Measurements from ENCODE around the gene RBMS1. TPM values are rescaled to one million over a fixed set of nuclear protein-coding genes. Genes with fewer than 3 reads are reported as not detected.

The RBMS1 gene
- total RNA-seq, 1 experiment from 2014 or later: 91.9 TPM

DNA sequence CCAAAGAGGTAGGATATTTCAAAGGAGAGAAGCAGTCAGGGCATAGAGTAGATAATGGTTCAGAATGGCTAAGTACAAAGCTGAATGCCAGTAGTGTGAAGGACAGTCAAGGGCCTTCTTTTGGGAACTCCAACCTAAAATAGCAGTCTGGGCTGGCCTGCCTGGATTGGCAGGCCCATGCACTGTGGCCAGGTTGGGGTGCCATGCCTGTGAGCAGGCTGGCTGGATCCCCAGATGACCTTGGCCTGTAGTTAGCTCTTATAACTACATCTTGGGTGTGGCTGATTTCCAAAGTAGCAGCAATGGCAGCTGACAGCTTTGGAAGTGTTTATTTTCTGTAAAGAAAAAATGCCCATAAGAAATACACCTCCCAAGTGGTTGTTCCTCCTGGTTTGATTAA, 242.0 kb downstream of the RBMS1 start:
- H3K36me3 ChIP-seq (ENCODE audit: control insufficient read depth, insufficient read depth, low read length): no peaks in the 10 kb centered on the region; the same call in 1 of the 2 replicates
- H3K27me3 ChIP-seq (replicated peaks; ENCODE audit: control insufficient read depth, insufficient read depth, low read length): no peaks in the 10 kb centered on the region
- no peaks in the 10 kb centered on the region for H3K9me3 Mint-ChIP-seq (ENCODE audit: unreplicated experiment)
- no peak overlapping the region for H3K27ac Mint-ChIP-seq (ENCODE audit: unreplicated experiment)
- no TSS peak for BruUV-seq (replicated peaks)
- POLR2A ChIA-PET: interaction anchor here (0.6 to 1.0 kb wide), 2 partner anchors 19 to 718 kb away, joined by 5 to 10 read pairs; no protein-coding TSS in a partner anchor
- TF ChIP-seq CTCF (IDR thresholded peaks at IDR 0.05; ENCODE audit: insufficient read depth in 1 of 2, low read depth in 1 of 2, low read length in 1 of 2, severe bottlenecking in 1 of 2, unreplicated experiment in 1 of 2): no peak
- no peaks in the 10 kb centered on the region for H3K9me3 ChIP-seq
- H3K4me3 Mint-ChIP-seq (ENCODE audit: unreplicated experiment): no peak overlapping the region
- CTCF ChIA-PET: interaction anchor here (0.5 to 1.9 kb wide), 7 partner anchors 18 to 812 kb away, joined by 3 to 15 read pairs (median 4); no protein-coding TSS in a partner anchor
- no peak overlapping the region for H3K4me3 ChIP-seq (ENCODE audit: low read depth, low read length)
- no peaks in the 10 kb centered on the region for H3K27me3 Mint-ChIP-seq (ENCODE audit: insufficient read depth, unreplicated experiment)
- no peaks in the 10 kb centered on the region for H3K36me3 Mint-ChIP-seq (ENCODE audit: insufficient read depth, unreplicated experiment)
- DNase-seq: no peak
- intact Hi-C loops (cut with micrococcal nuclease; ENCODE audit: unreplicated experiment): no loop called here
- H3K4me1 ChIP-seq: peaks cover 8% of the 10 kb centered on the region; the same call in 1 of the 2 replicates
- peaks cover 7% of the 10 kb centered on the region for H3K4me1 Mint-ChIP-seq (ENCODE audit: low read depth, unreplicated experiment)

DNA sequence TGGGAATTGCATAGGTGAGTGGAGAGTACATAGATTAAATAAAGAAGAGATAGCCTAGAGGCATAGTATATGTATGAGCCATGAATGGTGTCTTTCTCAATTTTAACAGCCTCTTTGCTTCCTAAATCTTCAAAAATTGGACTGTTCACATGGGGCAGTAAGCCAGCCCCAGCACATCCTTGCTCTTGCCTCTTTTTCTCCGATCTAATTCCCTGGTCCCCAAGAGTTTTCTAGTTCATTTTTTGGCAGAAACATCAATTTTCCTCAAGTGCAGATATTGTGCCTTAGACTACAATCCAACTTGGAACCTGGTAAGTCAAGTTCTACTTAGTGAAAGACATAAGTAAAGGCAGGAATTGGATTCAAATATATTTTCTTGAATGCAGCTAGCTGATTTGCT, 243.7 kb downstream of the RBMS1 start:
- POLR2A ChIA-PET: no interaction called here
- Histone ChIP-seq H3K9me3 (no peaks in the 10 kb centered on the region), H3K27me3 (replicated peaks; ENCODE audit: control insufficient read depth, insufficient read depth, low read length) (no peaks in the 10 kb centered on the region), H3K4me3 (ENCODE audit: low read depth, low read length) (no peak overlapping the region), H3K4me1 (no peaks in the 10 kb centered on the region), H3K36me3 (ENCODE audit: control insufficient read depth, insufficient read depth, low read length) (no peaks in the 10 kb centered on the region; the same call in 1 of the 2 replicates)
- Mint-ChIP-seq H3K36me3 (ENCODE audit: insufficient read depth, unreplicated experiment) (no peaks in the 10 kb centered on the region), H3K27me3 (ENCODE audit: insufficient read depth, unreplicated experiment) (no peaks in the 10 kb centered on the region), H3K4me1 (ENCODE audit: low read depth, unreplicated experiment) (peaks cover 7% of the 10 kb centered on the region), H3K9me3 (ENCODE audit: unreplicated experiment) (no peaks in the 10 kb centered on the region), H3K27ac (ENCODE audit: unreplicated experiment) (no peak overlapping the region), H3K4me3 (ENCODE audit: unreplicated experiment) (no peak overlapping the region)
- CTCF ChIA-PET: no interaction called here
- no peak for DNase-seq
- no peak for TF ChIP-seq CTCF (IDR thresholded peaks at IDR 0.05; ENCODE audit: insufficient read depth in 1 of 2, low read depth in 1 of 2, low read length in 1 of 2, severe bottlenecking in 1 of 2, unreplicated experiment in 1 of 2)
- intact Hi-C loops (cut with micrococcal nuclease; ENCODE audit: unreplicated experiment): no loop called here
- BruUV-seq (replicated peaks): no TSS peak

- CTCF ChIA-PET: no interaction called here
- no peak for TF ChIP-seq CTCF (IDR thresholded peaks at IDR 0.05; ENCODE audit: insufficient read depth in 1 of 2, low read depth in 1 of 2, low read length in 1 of 2, severe bottlenecking in 1 of 2, unreplicated experiment in 1 of 2)
- Mint-ChIP-seq H3K36me3 (ENCODE audit: insufficient read depth, unreplicated experiment) (no peaks in the 10 kb centered on the region), H3K27ac (ENCODE audit: unreplicated experiment) (no peak overlapping the region), H3K4me3 (ENCODE audit: unreplicated experiment) (no peak overlapping the region), H3K27me3 (ENCODE audit: insufficient read depth, unreplicated experiment) (no peaks in the 10 kb centered on the region), H3K4me1 (ENCODE audit: low read depth, unreplicated experiment) (peaks cover 5% of the 10 kb centered on the region), H3K9me3 (ENCODE audit: unreplicated experiment) (no peaks in the 10 kb centered on the region)
- no TSS peak for BruUV-seq (replicated peaks)
- no peak for DNase-seq
- Histone ChIP-seq H3K36me3 (ENCODE audit: control insufficient read depth, insufficient read depth, low read length) (no peaks in the 10 kb centered on the region; the same call in 1 of the 2 replicates), H3K9me3 (no peaks in the 10 kb centered on the region), H3K4me3 (ENCODE audit: low read depth, low read length) (no peak overlapping the region), H3K4me1 (no peaks in the 10 kb centered on the region), H3K27me3 (replicated peaks; ENCODE audit: control insufficient read depth, insufficient read depth, low read length) (no peaks in the 10 kb centered on the region)
- POLR2A ChIA-PET: no interaction called here
- intact Hi-C loops (cut with micrococcal nuclease; ENCODE audit: unreplicated experiment): no loop called here
These were observed 246.1 kb downstream of the RBMS1 start for GRCh38 chr2:160247296-160248035.
